ENCODE data around the gene ARHGEF4. TPM values are rescaled to one million over a fixed set of nuclear protein-coding genes. Genes with fewer than 3 reads are reported as not detected.

ARHGEF4 gene
- polyA plus RNA-seq, 3 donors, result 8.9 to 19.8 (median 13.3) TPM

DNA sequence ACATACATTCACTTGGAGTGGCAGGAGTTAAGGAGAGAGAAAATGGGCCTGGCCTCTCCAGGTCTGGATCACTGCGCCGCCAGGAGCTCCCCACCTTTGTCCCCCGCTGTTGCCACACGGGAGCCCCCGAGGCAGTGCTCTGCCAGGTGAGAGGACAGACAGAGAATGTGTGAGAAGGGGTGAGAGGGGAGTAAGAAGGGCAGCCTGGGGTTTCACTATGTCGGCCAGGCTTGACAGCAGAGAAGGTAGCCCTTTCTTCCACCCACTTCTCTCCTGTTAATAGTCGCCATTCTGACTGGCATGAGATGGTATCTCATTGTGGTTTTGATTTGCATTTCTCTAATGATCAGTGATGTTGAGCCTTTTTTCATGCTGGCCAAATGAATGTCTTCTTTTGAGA is 26.2 kb upstream of the ARHGEF4 start:
- WGBS, 3 donors, result 46 to 65% (median 49%) methylated on average over 7 of the region's 7 CpGs

DNA sequence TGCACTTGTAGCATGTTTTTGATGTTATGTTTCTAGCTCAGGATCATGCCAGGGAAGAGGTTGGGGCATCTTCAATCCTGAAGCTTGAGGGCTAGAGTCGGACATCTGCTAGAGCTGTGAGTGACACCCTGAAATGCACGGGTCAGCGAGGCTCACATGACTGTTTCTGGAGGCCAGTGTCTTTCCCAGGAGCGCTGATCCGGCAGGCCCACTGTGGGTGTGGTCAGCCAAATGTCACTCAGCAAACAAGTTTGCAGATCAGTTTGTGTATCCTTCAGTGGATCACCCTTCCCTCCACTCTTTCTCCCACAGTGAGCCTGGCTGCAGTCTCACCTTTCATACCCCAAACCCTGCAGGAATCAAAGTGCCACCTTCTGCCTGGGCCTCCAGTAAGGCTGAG is 23.0 kb upstream of the ARHGEF4 start:
- WGBS, 3 donors, result 53 to 64% (median 64%) methylated on average over 5 of the region's 5 CpGs
- H3K27ac ChIP-seq (ENCODE audit: low read depth, low read length), result no peak overlapping the region

More for the DNA sequence above, 26.2 kb upstream of the ARHGEF4 start:
- no peak overlapping the region for H3K27ac ChIP-seq (ENCODE audit: low read depth, low read length)

DNA sequence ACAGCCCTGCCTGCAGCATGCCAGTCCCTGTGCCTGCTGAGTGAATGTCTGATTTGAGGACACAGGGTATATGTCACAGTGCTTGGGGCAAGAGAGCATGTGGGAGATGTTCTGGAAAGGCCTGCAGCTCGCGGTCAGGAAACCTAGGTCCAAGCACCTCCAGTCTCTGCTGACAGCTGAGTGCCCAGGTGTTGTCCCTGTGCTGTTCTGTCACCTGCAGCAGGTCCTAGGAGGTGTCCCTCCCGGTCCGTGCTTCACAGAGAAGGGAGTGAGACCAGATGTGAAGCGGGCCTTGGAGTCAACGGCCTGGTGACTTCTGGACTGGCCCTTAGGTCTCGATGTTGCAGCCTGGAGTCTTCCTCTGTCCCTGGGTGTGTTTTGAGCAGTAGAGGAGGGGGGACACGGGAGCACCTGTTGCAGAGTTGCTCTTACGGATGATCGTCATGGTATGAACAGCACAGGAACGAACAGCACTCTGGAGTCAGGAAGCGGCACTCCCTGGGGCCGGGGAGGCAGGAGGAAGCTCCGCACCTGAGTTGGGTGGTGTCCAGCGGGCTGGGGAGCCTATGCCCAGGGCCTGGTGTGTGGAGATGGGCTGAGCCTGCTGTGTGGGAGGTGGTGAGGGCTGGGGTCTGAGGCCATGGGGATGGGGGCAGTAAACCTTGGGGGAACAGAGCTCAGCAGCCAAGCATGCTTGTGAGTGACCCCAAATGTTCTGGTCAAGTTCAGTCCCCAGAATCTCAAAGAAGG is 21.6 kb upstream of the ARHGEF4 start:
- H3K27ac ChIP-seq (ENCODE audit: low read depth, low read length), result no peak overlapping the region
- WGBS, 3 donors, result 85 to 87% (median 87%) methylated on average over 15 of the region's 15 CpGs

DNA sequence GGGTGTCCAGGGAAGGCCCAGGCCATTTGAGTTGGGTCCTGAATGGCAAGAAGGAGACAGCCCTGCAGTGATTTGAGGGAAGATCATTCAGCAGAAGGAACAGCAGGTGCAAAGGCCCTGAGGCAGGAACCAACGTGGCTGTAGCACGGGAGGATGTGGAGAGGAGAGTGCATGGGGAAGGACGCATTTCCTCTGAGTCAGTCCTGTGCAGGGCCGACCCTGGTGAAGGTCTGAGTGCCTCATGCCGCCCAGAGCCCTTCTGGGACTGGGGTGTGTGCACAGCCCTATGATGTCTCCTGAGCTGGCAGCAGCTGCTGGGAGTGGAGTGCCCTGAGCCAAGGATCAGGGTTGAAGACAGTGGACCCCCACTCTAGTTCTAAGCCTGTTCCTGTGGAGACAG is 17.9 kb upstream of the ARHGEF4 start:
- 73 to 86% (median 79%) methylated on average over 5 of the region's 5 CpGs for WGBS, 3 donors
- no peak overlapping the region for H3K27ac ChIP-seq (ENCODE audit: low read depth, low read length)

DNA sequence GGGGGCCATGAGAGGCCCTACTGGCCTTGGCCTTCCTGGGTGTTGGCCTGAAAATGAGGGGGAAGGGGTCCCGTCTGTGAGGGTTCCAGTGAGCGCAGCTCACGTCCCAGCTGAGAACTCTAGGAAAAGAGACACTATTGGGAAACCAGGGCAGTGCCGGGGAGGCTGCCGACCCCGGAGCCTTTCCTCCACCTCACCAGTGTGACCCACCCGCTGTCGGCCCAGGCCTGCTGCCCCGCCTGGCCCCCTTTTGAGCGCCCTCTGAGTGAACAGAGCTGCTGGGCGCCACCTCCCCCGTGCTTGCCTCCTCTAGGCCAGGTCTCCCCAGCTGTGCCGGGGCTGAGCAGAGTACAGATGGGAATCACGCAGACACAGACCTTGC is 17.5 kb upstream of the ARHGEF4 start:
- WGBS, 3 donors, result 74 to 84% (median 83%) methylated on average over 14 of the region's 14 CpGs
- H3K27ac ChIP-seq (ENCODE audit: low read depth, low read length), result no peak overlapping the region

DNA sequence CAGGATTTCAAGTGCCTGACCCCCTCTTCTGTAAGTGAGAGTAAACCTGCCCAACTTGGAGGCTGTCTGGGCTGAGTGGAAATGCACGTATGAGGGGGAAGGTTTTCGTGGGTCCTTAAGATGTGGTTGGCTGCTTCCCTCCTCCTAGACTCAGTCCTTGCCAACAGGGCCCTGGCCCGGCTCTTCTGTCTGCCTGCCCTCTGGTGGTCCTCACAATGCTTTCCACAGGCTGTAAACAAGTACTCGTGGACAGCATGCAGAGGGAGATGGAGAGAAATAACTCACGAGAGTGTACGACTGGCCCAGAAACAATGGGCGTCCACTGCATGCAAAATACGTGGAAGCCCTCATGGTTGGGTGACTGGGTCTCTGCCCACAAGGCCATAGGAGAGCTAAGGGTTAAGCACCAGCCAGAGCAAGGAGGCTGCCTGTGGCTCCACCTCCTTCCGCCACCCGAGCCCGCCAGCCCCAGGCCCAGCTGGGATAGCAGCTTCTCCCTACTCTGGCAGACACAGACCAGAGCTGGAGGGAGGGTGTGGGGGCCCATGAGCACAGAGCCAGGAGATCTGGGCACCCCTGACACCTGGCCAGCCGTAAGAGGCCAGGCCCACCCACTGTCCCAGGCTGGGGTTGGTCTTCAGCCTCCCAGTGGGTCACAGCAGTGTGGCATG is 17.0 kb upstream of the ARHGEF4 start:
- no peak overlapping the region for H3K27ac ChIP-seq (ENCODE audit: low read depth, low read length)
- WGBS, 3 donors, result 50 to 64% (median 61%) methylated on average over 12 of the region's 12 CpGs

DNA sequence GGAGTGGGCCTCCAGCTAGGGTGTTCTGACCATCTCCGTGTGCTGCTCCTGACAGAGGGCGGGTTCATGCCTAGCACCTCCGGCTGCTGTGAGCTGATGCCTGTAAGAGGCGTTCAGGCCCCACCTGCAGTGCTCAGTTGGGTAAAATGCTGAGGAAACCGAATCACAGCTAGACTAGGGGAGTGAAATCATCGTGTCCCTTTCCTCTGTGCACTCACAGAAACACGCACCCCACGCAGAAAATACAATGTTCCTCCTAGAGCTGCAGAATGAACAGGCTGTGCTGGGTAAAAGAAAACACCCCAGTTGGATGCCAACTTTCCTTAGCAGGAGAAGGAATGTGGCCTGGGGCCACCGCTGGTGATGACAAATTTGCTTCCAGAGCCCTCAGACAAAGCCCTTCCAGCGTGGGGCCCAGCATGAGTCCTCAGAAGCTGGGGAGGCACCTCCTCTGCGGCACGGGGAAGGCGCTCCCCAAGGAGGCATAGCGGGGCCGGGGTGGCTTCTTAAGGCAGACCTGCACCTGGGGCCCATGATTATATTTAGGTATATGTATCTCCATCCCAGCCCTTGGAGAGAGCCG is 16.3 kb upstream of the ARHGEF4 start:
- H3K27ac ChIP-seq (ENCODE audit: low read depth, low read length), result no peak overlapping the region
- 62 to 67% (median 63%) methylated on average over 16 of the region's 16 CpGs for WGBS, 3 donors

DNA sequence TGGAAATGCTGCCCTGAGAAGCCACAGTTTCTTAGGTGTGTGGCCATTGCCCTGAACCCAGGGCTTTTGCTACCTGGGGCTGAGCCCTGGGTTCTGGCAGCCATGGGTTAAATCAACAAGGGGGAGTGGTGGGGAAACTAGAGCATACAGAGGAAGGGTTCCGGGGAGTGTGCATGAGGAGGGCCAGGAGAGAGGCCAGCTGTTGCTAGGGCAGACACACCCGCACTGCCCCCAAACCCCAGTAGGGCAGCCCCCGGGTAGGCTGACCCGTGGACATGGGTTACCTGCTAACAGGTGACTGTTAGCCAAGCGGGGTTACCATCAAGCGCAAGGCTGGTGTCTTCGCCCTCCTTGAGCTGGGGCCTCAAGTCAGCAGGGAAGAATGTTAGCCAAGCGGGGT is 14.8 kb upstream of the ARHGEF4 start:
- no peak overlapping the region for H3K27ac ChIP-seq (ENCODE audit: low read depth, low read length)
- WGBS, 3 donors, result 82 to 93% (median 87%) methylated on average over 7 of the region's 8 CpGs

DNA sequence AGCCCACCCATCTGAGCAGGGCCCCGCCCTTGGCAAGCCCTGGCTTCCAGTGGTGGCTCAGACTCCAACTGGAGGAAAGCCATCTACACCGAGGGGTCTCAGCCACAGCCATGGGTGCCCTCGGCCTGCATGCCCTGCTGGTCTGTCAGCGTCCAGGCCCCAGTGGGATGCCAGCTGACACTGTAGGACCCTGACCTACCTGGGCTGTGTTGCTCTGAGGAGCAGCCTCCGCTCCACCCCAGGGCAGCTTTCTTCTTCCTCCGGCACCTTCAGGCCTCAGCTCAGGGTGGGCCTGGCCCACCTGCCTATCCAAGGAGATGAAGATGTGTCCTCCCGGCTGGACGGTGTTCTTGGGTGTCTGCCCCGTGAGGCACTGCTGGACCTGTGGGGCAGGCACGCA is 13.9 kb upstream of the ARHGEF4 start:
- H3K27ac ChIP-seq (ENCODE audit: low read depth, low read length), result no peak overlapping the region
- WGBS, 3 donors, result 95 to 96% (median 96%) methylated on average over 10 of the region's 10 CpGs

DNA sequence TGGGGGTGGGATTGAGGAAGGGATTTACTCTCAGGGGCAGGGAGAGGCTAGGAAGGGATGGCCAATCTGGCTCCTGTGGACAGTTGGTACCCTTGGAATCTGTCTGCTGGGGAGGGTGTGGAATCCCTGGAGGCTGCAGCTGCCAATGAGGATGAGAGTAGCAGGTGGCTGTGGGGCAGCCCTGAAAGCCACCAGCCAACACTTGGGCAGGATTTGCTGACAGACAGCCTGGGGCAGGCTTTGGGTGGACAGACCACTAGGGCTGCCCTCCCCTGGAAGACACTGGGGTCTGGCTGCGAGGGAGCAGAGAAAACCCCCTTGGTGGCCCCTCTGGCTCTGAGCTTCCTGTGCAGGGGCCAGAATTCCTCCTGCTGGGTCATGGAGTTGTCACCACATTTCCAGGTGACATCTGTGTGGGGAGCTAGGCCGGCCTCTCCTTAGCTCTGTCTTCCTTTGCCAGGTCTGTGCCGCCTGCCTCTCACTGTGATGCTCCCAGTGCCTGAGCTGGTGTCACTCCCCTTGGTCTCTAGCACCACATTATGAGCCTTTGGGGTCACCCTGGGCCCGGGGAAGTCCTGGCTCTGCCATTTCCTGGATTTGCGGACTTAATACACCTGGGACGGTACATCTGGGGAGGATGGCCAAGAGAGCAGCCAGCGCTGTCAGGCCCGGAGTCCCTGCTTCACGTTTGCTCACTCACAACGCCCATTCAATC is 13.4 kb upstream of the ARHGEF4 start:
- WGBS, 3 donors, result 80 to 85% (median 81%) methylated on average over 10 of the region's 10 CpGs
- H3K27ac ChIP-seq (ENCODE audit: low read depth, low read length), result no peak overlapping the region

DNA sequence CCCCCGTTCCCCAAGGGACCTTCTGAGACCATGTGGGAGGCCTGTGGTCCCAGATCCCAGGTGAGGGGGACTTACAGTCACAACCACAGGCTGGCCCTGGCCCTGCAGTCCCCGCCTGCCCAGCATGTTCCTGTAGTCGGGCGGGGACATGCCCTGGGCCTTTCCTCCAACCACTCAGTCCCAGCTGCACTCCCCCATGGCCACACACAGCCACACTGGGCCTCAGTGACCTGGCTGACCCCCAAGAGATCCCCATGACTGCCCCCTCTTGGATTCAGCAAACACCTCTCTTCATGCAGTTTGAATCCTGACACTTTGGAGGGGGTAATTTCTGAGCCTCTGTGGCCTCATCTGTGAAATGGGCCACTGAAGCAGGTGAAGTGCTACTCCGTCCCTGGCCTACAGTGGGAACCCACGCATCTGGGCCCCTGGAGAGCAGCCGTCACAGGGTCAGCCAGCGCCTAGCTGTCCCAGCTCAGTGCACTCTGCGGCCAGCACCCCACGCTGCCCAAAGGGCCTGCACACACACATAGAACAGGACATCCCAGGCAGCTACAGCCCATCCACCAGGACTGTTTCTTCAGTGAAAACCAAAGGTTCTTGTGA is 12.7 kb upstream of the ARHGEF4 start:
- WGBS, 3 donors, result 70 to 87% (median 79%) methylated on average over 10 of the region's 10 CpGs
- no peak overlapping the region for H3K27ac ChIP-seq (ENCODE audit: low read depth, low read length)

DNA sequence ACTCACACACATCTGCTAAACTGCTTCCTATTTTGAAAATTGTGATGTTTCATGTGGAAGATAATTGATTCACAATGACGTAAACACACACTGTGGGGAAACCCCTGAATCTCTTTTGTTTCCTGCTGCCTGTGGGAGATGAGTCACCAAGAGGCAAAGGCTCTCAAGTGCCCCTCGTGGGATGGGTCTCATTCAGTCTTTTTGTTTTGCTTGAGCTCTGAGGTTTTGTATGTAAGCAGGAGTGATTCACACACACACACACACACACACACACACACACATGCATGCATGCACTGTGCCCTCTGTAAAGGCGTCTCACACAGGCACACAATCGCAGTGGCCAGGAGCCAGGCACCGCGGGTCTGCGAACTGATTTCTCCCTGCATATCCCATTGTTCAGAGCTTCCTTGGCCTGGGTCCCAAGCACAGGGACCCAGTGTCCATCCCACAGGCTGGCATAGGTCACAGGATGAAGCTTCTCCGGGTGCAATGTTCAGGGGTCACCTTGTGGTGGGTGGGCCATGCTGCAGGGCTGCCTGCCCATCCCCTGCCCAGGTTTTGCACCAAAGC is 12.1 kb upstream of the ARHGEF4 start:
- whole genome bisulfite sequencing, 3 donors, result 46 to 73% (median 50%) methylated on average over 8 of the region's 8 CpGs
- no peak overlapping the region for H3K27ac ChIP-seq (ENCODE audit: low read depth, low read length)

DNA sequence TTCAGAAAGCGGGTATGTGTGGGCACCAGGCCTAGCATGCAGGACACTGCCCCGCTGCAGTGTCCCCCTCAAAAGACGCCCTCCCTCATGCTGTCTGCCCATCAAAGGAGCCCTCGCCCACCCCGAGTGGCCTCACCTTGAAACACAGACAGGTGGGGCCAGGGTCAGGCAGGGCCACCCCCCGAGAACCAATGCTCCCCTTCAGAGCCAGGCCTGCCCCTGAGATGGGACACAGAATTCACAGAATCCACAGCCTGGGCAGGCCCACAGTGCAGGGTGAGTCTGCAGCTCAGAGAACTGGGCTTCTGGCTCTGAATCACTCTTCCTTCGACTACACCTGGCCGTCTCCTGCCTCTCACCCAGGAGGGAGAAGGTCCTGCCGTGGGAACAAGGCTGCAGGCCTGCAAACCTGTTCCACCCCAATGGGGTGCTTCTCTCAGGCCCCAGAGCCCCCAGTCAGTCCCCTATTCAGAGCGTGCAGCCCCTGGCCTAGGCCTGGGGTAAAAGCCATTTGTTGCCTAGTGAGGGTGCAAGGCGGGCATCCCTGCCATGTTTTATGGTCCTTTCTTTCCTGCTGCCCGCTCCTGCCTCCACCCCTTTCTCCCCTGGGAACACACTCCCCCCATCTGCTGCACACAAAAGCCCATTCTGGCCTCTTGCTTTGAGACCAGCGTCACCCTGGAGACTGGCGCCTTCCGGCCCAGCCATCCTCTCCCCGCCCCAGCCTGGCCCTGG is 11.3 kb upstream of the ARHGEF4 start:
- no peak overlapping the region for H3K27ac ChIP-seq (ENCODE audit: low read depth, low read length)

DNA sequence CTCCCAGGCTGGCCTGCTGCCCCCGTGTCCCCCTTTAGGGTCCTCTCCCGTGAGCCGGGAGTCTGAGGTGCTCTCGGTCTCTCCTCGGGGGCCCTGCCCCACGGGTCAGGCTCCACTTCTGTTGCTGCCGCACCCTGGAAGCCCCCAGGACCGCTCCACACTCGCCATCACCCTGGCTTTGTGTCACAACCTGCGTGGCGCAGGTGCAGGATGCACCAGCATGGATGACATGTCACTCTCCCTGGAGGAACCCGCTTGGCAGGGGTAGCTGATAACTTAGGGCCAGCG is 10.8 kb upstream of the ARHGEF4 start:
- WGBS, 3 donors, result 81 to 92% (median 87%) methylated on average over 13 of the region's 13 CpGs

More for the DNA sequence above, 11.3 kb upstream of the ARHGEF4 start:
- 83 to 86% (median 85%) methylated on average over 16 of the region's 16 CpGs for WGBS, 3 donors

DNA sequence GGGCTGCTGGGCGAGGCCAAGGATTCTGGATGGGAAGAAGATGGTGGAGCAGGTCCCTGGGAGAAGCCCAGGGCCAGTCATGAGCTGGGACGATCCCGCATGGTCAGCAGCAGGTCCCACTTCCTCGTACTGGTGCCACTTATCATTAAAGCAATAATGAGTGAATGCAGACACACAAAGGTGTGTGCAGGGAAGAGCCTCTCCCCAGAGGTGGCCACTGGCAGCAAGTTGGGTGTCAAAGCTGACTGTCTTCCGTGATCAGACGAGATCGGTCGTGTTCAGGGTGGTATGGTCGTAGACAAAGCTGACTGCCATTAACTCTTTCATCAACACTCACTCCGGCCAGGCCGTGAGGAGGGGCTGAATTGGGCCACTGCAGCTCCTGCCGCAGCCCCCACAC is 10.3 kb upstream of the ARHGEF4 start:
- H3K27ac ChIP-seq (ENCODE audit: low read depth, low read length), result no peak overlapping the region
- 76 to 82% (median 81%) methylated on average over 12 of the region's 12 CpGs for WGBS, 3 donors

More for the DNA sequence above, 10.8 kb upstream of the ARHGEF4 start:
- H3K27ac ChIP-seq (ENCODE audit: low read depth, low read length), result no peak overlapping the region

DNA sequence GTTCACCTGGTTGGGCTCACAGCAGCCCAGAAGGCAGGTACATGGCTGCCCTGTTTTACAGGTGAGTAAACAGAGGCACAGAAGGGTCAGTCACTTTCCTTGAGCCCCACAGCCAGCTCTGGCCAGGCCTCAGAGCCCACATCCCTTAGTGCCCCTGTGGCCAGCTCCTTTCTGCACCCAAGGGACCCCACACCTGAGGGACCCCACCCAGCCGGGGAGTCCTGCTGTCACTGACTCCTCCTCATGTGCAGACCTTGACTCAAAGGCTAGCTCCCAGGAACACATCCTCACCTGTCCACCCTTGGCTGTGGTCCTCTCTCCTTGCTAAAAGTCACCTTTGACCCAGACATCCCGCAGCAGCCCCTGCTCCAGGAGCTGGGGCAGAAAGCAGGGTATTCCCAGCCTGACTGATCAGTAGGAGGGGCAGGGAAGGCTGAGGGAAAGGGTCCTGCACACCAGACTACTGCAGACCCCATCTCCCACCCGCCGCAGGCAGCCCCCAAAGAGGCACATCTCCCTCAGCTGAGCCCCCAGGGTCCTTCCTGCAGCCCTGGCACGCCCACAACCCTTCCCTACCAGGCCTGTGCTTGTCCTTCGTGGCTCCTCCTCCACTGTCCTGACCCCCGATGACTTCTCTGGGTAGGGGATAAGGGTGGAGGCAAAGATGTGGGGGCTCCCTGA is 9.8 kb upstream of the ARHGEF4 start:
- no peak overlapping the region for H3K27ac ChIP-seq (ENCODE audit: low read depth, low read length)
- 75 to 83% (median 82%) methylated on average over 7 of the region's 7 CpGs for WGBS, 3 donors

DNA sequence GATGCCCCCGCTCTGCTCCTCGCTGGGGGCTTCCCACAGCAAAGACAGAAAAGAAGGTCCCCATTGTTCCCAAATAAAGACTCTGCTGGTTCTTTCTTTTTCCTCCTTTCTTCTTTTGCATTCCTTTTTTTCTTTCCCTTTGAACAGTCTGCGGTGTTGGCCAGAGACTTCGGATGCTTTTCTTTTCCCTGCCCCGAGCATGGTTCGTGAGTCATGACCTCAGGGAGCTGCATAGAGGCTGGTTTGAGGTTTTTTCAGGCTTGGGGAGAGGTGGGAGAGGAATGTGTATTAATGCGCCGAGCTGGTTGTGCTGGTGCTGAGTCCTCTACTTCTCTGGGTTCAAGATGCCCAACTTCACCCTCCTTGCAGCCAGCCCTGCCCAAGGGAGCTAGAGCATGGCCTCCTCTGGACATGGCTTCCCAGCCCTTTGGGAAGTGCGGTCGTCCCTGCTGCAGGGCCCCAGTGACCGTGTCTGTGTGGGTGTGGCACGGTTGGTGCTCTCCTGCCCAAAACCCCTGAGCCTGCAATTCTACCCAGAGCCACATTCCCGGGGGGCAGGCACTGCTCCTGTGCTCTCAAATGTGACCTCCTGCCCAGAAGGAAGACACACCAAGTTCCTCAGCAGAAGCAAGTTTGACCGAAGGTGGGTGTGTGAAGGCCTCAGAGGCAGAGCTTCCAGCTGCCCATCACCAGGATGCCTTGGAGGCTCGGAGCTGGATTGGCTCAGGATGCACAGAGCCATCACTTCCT is 9.0 kb upstream of the ARHGEF4 start:
- H3K27ac ChIP-seq (ENCODE audit: low read depth, low read length), result no peak overlapping the region
- WGBS, 3 donors, result 77 to 88% (median 79%) methylated on average over 15 of the region's 15 CpGs
